ENCODE measurements around the gene RYR1.

DNA sequence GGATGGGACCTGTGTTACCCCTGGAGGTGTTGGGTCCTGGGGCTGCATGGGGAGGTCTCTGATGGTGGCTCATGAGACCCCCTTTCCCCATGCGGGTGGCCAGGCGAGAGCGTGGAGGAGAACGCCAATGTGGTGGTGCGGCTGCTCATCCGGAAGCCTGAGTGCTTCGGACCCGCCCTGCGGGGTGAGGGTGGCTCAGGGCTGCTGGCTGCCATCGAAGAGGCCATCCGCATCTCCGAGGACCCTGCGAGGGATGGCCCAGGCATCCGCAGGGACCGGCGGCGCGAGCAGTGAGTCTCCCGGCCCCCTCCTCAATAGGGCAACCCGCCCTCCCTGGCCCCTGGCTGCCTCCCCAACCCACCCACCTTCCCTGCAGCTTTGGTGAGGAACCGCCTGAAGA, 66.0 kb downstream of the RYR1 start:
- TF ChIP-seq, protein P1, sequence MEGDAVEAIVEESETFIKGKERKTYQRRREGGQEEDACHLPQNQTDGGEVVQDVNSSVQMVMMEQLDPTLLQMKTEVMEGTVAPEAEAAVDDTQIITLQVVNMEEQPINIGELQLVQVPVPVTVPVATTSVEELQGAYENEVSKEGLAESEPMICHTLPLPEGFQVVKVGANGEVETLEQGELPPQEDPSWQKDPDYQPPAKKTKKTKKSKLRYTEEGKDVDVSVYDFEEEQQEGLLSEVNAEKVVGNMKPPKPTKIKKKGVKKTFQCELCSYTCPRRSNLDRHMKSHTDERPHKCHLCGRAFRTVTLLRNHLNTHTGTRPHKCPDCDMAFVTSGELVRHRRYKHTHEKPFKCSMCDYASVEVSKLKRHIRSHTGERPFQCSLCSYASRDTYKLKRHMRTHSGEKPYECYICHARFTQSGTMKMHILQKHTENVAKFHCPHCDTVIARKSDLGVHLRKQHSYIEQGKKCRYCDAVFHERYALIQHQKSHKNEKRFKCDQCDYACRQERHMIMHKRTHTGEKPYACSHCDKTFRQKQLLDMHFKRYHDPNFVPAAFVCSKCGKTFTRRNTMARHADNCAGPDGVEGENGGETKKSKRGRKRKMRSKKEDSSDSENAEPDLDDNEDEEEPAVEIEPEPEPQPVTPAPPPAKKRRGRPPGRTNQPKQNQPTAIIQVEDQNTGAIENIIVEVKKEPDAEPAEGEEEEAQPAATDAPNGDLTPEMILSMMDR (IDR thresholded peaks at IDR 0.05) = no peak
- no peak for TF ChIP-seq POLR2A (IDR thresholded peaks at IDR 0.05)
